Measurements from ENCODE around the gene ACER2. TPM values are rescaled to one million over a fixed set of nuclear protein-coding genes. Genes with fewer than 3 reads are reported as not detected.
"Not testable (repeated sequence)": the region's sequence is repeated elsewhere in the genome, so short reads cannot be mapped to it uniquely, and the experiment has no call there.

Gene ACER2
- total RNA-seq, 1 experiment from 2014 or later = 1.9 TPM

- peak; percentile 30 for DNase-seq (ENCODE audit: low spot score)
Observed at GRCh38 chr9:19409401-19410194, 789 bp downstream of the ACER2 start.

GRCh38 chr9:19410195-19410503 lies 1.3 kb downstream of the ACER2 start:
- DNase-seq (ENCODE audit: low spot score) = no peak

- no peak for DNase-seq (ENCODE audit: low spot score)
Observed at GRCh38 chr9:19410594-19410993, 1.8 kb downstream of the ACER2 start.

- no peak for DNase-seq (ENCODE audit: low spot score)
Observed at GRCh38 chr9:19411316-19411715, 2.5 kb downstream of the ACER2 start.

GRCh38 chr9:19413456-19413855 lies 4.6 kb downstream of the ACER2 start:
- not testable (repeated sequence) for DNase-seq (ENCODE audit: low spot score)

- no peak for DNase-seq (ENCODE audit: low spot score)
Observed at GRCh38 chr9:19416143-19416542, 7.3 kb downstream of the ACER2 start.

GRCh38 chr9:19420877-19421276 lies 12.1 kb downstream of the ACER2 start:
- no peak for DNase-seq (ENCODE audit: low spot score)

GRCh38 chr9:19423163-19423562 lies 14.4 kb downstream of the ACER2 start:
- DNase-seq (ENCODE audit: low spot score) = no peak

- no peak for DNase-seq (ENCODE audit: low spot score)
Observed at GRCh38 chr9:19424176-19424779, 15.5 kb downstream of the ACER2 start.

GRCh38 chr9:19429595-19429994 lies 20.8 kb downstream of the ACER2 start:
- DNase-seq (ENCODE audit: low spot score) = no peak

- DNase-seq (ENCODE audit: low spot score) = no peak
Observed at GRCh38 chr9:19430201-19430760, 21.5 kb downstream of the ACER2 start.

- DNase-seq (ENCODE audit: low spot score) = no peak
Observed at GRCh38 chr9:19431361-19432171, 22.8 kb downstream of the ACER2 start.

- DNase-seq (ENCODE audit: low spot score) = no peak
Observed at GRCh38 chr9:19432473-19432872, 23.7 kb downstream of the ACER2 start.

GRCh38 chr9:19433729-19434128 lies 24.9 kb downstream of the ACER2 start:
- DNase-seq (ENCODE audit: low spot score) = not testable (repeated sequence)

- DNase-seq (ENCODE audit: low spot score) = no peak
Observed at GRCh38 chr9:19440376-19440775, 31.6 kb downstream of the ACER2 start.

GRCh38 chr9:19440823-19441580 lies 32.2 kb downstream of the ACER2 start:
- DNase-seq (ENCODE audit: low spot score) = no peak

- no peak for DNase-seq (ENCODE audit: low spot score)
Observed at GRCh38 chr9:19441730-19442129, 32.9 kb downstream of the ACER2 start.

- no peak for DNase-seq (ENCODE audit: low spot score)
Observed at GRCh38 chr9:19442240-19442639, 33.4 kb downstream of the ACER2 start.

GRCh38 chr9:19445452-19445851 lies 36.6 kb downstream of the ACER2 start:
- DNase-seq (ENCODE audit: low spot score) = no peak

GRCh38 chr9:19446361-19446861 lies 37.6 kb downstream of the ACER2 start:
- DNase-seq (ENCODE audit: low spot score) = no peak

Measured in HT-29 (cell line).